Measurements from ENCODE around the gene ACVRL1. TPM values are rescaled to one million over a fixed set of nuclear protein-coding genes. Genes with fewer than 3 reads are reported as not detected.

The ACVRL1 gene
- total RNA-seq, 1 experiment from 2014 or later, result not detected

- H3K18ac ChIP-seq (ENCODE audit: insufficient read length, low read depth, low read length), result no peak overlapping the region
- H3K79me2 ChIP-seq (ENCODE audit: insufficient read depth, low read length), result no peaks in the 10 kb centered on the region
- H2AFZ ChIP-seq (ENCODE audit: low read length), result no peak overlapping the region
- H2AK5ac ChIP-seq (ENCODE audit: insufficient read length, low read length), result no peak overlapping the region
- no peak overlapping the region for H3T11ph ChIP-seq (ENCODE audit: low read length)
- no peak overlapping the region for H4K8ac ChIP-seq (replicated peaks; ENCODE audit: insufficient read length, low read depth, low read length)
- no peak for TF ChIP-seq CTCF (conservative IDR thresholded peaks at IDR 0.05)
- Mint-ChIP-seq H3K9me3 (no peaks in the 10 kb centered on the region; a peak in 1 of 5 replicates), H3K4me3 (no peak overlapping the region), H3K36me3 (ENCODE audit: insufficient read depth in 1 of 3, low read depth in 3 of 3) (no peaks in the 10 kb centered on the region; a peak in 1 of 7 replicates), H3K4me1 (peaks cover 45 to 62% of the 10 kb centered on the region in 2 experiments), H3K27ac (no peak overlapping the region), H3K27me3 (ENCODE audit: low read depth) (peaks cover 45% of the 10 kb centered on the region)
- H2BK12ac ChIP-seq (ENCODE audit: insufficient read length, low read depth, low read length), result no peak overlapping the region
- H3K56ac ChIP-seq (ENCODE audit: insufficient read length, low read depth, low read length), result no peak overlapping the region
- no CpG with 5 or more reads among the region's 3 CpGs for WGBS (ENCODE audit: extremely low coverage, insufficient read length, low lambda C conversion rate)
- peaks cover 14% of the 10 kb centered on the region for H3K23me2 ChIP-seq (ENCODE audit: insufficient read length, low read depth, low read length, poor library complexity, severe bottlenecking)
- H3K4me2 ChIP-seq (ENCODE audit: insufficient read depth, insufficient read length, low read length), result no peak overlapping the region
- no peak for DNase-seq
- H3K27ac ChIP-seq (ENCODE audit: insufficient read length, low read depth, low read length), result no peak overlapping the region
- H2BK120ac ChIP-seq (ENCODE audit: low read depth, low read length, poor library complexity, severe bottlenecking), result no peak overlapping the region
- no peak overlapping the region for H2BK5ac ChIP-seq (ENCODE audit: insufficient read length, low read length)
- peaks cover 7% of the 10 kb centered on the region; the same call in 1 of the 2 replicates for H3K27me3 ChIP-seq (ENCODE audit: insufficient read depth, low read length)
- no peak overlapping the region for H2BK15ac ChIP-seq (ENCODE audit: low read depth, low read length)
- no peaks in the 10 kb centered on the region for H3K79me1 ChIP-seq (ENCODE audit: insufficient read depth, low read depth, low read length, poor library complexity, severe bottlenecking)
- H4K91ac ChIP-seq (ENCODE audit: insufficient read length, low read depth, low read length), result no peak overlapping the region
- no peak overlapping the region for H2BK20ac ChIP-seq (ENCODE audit: low read depth, low read length, poor library complexity, severe bottlenecking)
- H3K23ac ChIP-seq (ENCODE audit: insufficient read length, low read depth, low read length), result no peak overlapping the region
- no peaks in the 10 kb centered on the region for H4K20me1 ChIP-seq (ENCODE audit: control insufficient read depth, insufficient read depth, insufficient read length)
- no peaks in the 10 kb centered on the region for H3K9me3 ChIP-seq (ENCODE audit: control insufficient read depth, low read depth, low read length)
- no peak overlapping the region for H3K14ac ChIP-seq (ENCODE audit: insufficient read depth, low read length)
- H3K4me1 ChIP-seq (ENCODE audit: insufficient read depth, low read length), result no peaks in the 10 kb centered on the region
- H3K9ac ChIP-seq (ENCODE audit: extremely low read depth, insufficient read length, low read length), result no peak overlapping the region
- no peak overlapping the region for H4K5ac ChIP-seq (ENCODE audit: insufficient read length, low read depth, low read length)
- H3K4ac ChIP-seq (ENCODE audit: low read depth, low read length), result no peak overlapping the region
These were observed 34.7 kb upstream of the ACVRL1 start for GRCh38 chr12:51872689-51872981.
